Osteoblast (primary cell): Measurements from ENCODE around the gene RUNX3. TPM values are rescaled to one million over a fixed set of nuclear protein-coding genes. Genes with fewer than 3 reads are reported as not detected.

Experiments used
- DNase-seq: peaks from one replicate; pipeline ENCODE4 v3.0.0; 2011; ENCODE audit warnings: low spot score, mixed read lengths; ENCODE audit not compliant: insufficient read length; ENCODE audit errors: missing footprints
- H2AFZ ChIP-seq: 2 replicates; pipeline ENCODE4 v1.6.0; 2011; ENCODE audit warnings: mild to moderate bottlenecking, low read length
- H3K27ac ChIP-seq: 2 replicates; pipeline ENCODE4 v1.5.1; 2011; ENCODE audit warnings: mild to moderate bottlenecking, low read depth, low read length, moderate library complexity
- H3K27me3 ChIP-seq: 2 replicates; pipeline ENCODE4 v1.6.0; 2012; ENCODE audit warnings: mild to moderate bottlenecking, control low read depth, inconsistent platforms, low read length, moderate library complexity; ENCODE audit not compliant: insufficient read depth
- H3K36me3 ChIP-seq: 2 replicates; pipeline ENCODE4 v1.5.1; 2011; ENCODE audit warnings: mild to moderate bottlenecking, low read length, control low read depth, moderate library complexity; ENCODE audit not compliant: insufficient read depth
- H3K4me1 ChIP-seq: 2 replicates; pipeline ENCODE4 v1.5.1; 2011; ENCODE audit warnings: mild to moderate bottlenecking, low read length, control low read depth, moderate library complexity; ENCODE audit not compliant: insufficient read depth
- H3K4me2 ChIP-seq: 2 replicates; pipeline ENCODE4 v1.6.0; 2011; ENCODE audit warnings: mild to moderate bottlenecking, low read length; ENCODE audit not compliant: insufficient read depth
- H3K4me3 ChIP-seq: fragments of 200-600 bp; sonication (generic); 3 replicates; pipeline ENCODE4 v1.5.1; 2012; ENCODE audit warnings: mild to moderate bottlenecking, low read length, inconsistent platforms; ENCODE audit not compliant: insufficient read depth
- H3K79me2 ChIP-seq: 2 replicates; pipeline ENCODE4 v1.6.0; 2012; ENCODE audit warnings: mild to moderate bottlenecking, low read length, control low read depth, inconsistent platforms; ENCODE audit not compliant: insufficient read depth
- H3K9me3 ChIP-seq: 2 replicates; pipeline ENCODE4 v1.5.1; 2011; ENCODE audit warnings: low read depth, low read length, control low read depth
- H4K20me1 ChIP-seq: 2 replicates; pipeline ENCODE4 v1.6.0; 2012; ENCODE audit warnings: mild to moderate bottlenecking, low read length, control low read depth; ENCODE audit not compliant: insufficient read depth
- CTCF ChIP-seq: IDR thresholded peaks from 2 replicates; pipeline ENCODE4 v1.5.1; 2011; ENCODE audit warnings: mild to moderate bottlenecking, low read depth, low read length, moderate library complexity; ENCODE audit errors: extremely low read depth
- total RNA-seq: library from RNA; depleted of rRNA; stranded (reverse); fragments of >200 nt; gene quantifications from 2 replicates; pipeline ENCODE4 v1.2.3, GENCODE V29; 2012

RUNX3 gene
- total RNA-seq, 1 donor, result 3.6 TPM

DNA sequence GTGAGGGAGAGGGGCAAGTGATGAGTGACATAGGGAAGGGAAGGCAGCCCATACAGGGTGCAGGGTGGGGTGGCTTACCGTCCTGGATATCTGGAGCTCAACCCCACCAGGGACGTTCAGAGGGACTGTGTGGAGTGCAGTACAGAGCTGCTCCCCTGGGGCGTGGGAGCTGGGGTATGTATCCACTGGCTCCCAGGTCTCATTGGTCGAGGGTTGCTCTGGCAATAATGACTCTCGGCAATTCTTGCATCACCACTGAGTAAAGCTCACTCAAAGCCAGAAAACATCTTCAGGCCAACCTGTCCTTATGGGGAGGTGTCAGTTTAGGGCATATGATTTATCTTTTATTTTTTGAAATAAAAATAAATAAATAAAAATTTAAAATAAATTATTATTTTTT lies 43.2 kb upstream of the RUNX3 start:
- Histone ChIP-seq H3K36me3 (no peaks in the 10 kb centered on the region), H2AFZ (no peak overlapping the region), H3K27me3 (no peaks in the 10 kb centered on the region), H3K4me3 (no peak overlapping the region), H3K4me2 (no peak overlapping the region), H3K9me3 (peaks cover 12% of the 10 kb centered on the region), H3K27ac (no peak overlapping the region), H4K20me1 (no peaks in the 10 kb centered on the region), H3K79me2 (no peaks in the 10 kb centered on the region), H3K4me1 (peaks cover 19% of the 10 kb centered on the region)
- TF ChIP-seq CTCF, result no peak
- no peak for DNase-seq

DNA sequence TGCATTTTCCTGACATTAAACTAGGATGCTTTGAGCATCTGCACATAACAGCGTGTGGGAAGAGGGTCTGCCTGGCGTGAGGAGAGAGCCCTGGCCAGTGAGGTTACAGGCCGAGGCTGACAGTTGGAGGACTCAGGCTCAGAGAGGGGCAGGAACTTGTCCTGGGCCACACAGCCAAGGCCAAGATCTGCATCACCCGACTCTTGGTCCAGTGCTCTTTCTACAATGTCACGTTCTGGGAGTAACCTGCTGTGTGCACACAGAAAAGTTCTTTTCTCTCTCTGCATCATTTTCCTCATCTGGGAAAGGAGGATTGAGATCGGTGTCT lies 42.8 kb upstream of the RUNX3 start:
- no peaks in the 10 kb centered on the region for H4K20me1 ChIP-seq

GRCh38 chr1:24972221-24972914 lies 42.3 kb upstream of the RUNX3 start:
- peak overlapping the region; percentile 77 for H2AFZ ChIP-seq
- no peak for DNase-seq
- H3K9me3 ChIP-seq, result peaks cover 12% of the 10 kb centered on the region
- no peaks in the 10 kb centered on the region for H3K27me3 ChIP-seq
- no peak overlapping the region for H3K27ac ChIP-seq
- H3K36me3 ChIP-seq, result no peaks in the 10 kb centered on the region
- H3K4me3 ChIP-seq, result no peak overlapping the region
- H4K20me1 ChIP-seq, result no peaks in the 10 kb centered on the region
- no peaks in the 10 kb centered on the region for H3K79me2 ChIP-seq
- H3K4me1 ChIP-seq, result peaks cover 19% of the 10 kb centered on the region
- no peak for TF ChIP-seq CTCF
- H3K4me2 ChIP-seq, result no peak overlapping the region

More for the DNA sequence above, 42.8 kb upstream of the RUNX3 start:
- Histone ChIP-seq H3K9me3 (peaks cover 12% of the 10 kb centered on the region), H3K27me3 (no peaks in the 10 kb centered on the region), H3K4me2 (no peak overlapping the region), H3K4me3 (no peak overlapping the region), H3K36me3 (no peaks in the 10 kb centered on the region), H3K27ac (no peak overlapping the region), H3K4me1 (peaks cover 19% of the 10 kb centered on the region), H2AFZ (no peak overlapping the region), H3K79me2 (no peaks in the 10 kb centered on the region)
- no peak for TF ChIP-seq CTCF
- DNase-seq, result no peak

DNA sequence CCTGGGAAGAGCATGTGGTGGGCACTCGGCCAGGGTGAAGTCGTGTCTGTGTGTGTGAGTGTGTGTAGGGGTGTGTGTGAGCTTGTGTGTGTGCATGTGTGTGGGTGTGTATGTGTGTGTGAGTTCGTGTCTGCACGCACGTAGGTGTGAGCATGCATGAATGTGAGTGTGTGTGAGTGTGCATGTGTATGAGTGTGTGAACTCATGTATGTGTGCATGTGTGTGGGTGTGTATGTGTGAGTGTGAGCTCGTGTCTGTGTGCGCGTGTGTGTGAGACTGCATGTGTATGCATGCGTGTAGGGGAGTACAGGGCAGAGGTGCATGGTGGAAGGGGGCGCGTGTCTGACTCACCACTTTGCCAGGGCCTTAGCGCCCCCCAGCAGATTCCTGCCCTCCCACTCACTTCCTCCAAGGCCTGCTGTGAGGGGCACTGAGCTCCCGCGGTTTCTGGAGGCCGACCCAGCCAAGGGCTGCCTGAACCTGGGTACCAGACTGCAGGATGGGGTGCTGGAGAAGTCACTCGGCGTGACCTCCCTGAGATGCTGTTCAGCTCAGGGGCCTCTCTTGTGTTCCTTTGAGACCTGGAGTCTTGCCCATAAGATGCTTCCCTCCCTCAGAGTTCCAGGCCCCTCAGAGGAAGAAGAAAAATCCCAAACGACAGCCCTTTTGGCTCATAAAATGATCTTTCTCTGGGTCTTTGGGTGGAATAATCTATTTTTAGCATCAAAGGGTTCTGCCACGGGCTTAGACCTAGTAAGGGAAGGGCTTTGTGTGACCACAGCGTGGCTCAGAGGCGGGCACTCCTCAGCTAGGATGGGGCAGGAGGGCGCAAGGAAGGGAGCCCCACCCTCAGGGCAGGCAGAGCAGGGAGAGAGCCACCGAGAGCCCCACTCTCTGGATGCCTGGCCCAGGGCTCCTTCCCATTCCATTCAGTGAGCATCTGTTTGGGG lies 41.1 kb upstream of the RUNX3 start:
- Histone ChIP-seq H3K27ac (no peak overlapping the region), H3K27me3 (no peaks in the 10 kb centered on the region), H3K79me2 (no peaks in the 10 kb centered on the region), H2AFZ (peak overlapping the region; percentile 77), H3K4me3 (no peak overlapping the region), H3K4me2 (no peak overlapping the region), H4K20me1 (no peaks in the 10 kb centered on the region), H3K9me3 (peaks cover 10% of the 10 kb centered on the region), H3K36me3 (no peaks in the 10 kb centered on the region), H3K4me1 (peaks cover 26% of the 10 kb centered on the region)
- DNase-seq, result peak; percentile 79
- TF ChIP-seq CTCF, result no peak
